GM18505 (cell line): ENCODE data around the gene GRID1.

ENCODE experiments used
- ATAC-seq: cut with Tn5 transposase; IDR thresholded peaks from one replicate; pipeline ENCODE4 v1.9.1; 2021; ENCODE audit not compliant: unreplicated experiment
- POLR2A ChIP-seq: IDR thresholded peaks from 4 replicates; pipeline ENCODE4 v1.6.1; 2011; ENCODE audit warnings: borderline replicate concordance; ENCODE audit not compliant: insufficient read depth, insufficient read length; ENCODE audit errors: extremely low read depth

The GRID1 gene

DNA sequence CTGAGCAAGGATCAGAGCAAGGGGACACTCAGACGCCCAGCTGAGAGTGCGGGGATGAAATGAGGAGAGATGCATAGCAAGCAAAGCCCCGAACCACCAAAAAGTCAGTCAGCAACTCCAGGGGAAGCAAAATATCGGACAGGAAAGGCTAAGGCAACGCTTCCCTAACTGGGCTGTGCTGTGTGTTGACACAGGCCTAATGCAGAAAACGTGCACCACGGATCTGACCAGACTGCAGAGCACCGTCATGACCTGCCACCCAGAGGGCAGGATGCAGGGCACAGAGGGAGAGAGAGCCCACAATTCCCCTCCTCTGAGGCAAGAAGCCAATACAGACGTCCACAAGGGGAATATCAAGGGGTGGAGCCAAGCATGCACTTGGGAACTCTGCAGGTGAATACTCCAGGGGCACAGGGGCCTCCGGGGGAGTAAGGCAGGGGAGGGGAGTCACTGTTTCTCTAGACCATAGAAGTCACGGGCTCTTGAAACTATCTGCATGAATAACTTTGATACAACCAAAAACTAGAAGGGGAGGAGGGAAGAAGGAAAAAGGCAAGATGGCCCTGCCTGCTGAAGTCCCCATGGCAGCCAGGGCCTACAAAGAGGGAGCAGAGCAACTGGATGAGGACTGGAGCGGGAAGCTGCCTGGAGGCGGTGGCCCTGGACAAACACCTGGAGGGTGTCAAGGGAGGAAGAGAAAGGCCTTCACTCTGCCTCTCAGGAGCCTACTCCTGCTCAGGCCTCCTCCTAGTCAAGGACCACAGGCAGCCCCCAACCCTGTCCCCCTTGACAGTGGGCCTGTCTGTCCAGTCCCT is 26.2 kb downstream of the GRID1 start:
- no peak for TF ChIP-seq POLR2A
- no peak for ATAC-seq

DNA sequence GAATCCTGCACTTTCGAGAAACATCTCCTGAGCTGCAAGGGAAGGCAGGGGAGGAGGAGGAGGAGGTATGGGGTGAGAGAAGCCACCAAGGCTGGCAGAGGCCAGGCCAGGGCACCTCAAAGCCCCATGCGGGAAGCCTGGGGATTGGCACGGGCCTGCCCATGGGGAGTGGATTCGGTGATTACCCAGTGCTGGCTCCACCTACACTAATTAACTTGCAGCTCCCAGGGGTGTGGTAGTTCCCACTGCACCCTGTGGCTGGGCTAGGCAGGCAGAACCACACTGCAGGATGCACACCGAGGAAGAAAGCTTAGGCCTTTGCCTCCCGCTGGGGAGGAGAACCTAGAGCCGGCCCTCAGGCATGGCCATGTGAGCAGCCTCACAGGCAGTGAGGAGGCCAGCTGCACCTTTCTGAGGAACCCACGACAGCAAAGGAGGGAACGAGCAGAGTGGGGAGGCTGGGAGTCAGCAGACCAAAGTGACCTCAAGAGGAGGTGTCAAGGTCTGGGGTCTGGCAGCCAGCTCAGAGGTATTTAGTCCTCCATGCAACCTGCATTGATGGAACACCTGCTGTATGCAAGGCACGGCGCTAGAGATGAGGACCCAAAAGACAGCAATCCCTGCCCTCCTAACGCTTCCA is 27.2 kb downstream of the GRID1 start:
- no peak for ATAC-seq
- TF ChIP-seq POLR2A = no peak

DNA sequence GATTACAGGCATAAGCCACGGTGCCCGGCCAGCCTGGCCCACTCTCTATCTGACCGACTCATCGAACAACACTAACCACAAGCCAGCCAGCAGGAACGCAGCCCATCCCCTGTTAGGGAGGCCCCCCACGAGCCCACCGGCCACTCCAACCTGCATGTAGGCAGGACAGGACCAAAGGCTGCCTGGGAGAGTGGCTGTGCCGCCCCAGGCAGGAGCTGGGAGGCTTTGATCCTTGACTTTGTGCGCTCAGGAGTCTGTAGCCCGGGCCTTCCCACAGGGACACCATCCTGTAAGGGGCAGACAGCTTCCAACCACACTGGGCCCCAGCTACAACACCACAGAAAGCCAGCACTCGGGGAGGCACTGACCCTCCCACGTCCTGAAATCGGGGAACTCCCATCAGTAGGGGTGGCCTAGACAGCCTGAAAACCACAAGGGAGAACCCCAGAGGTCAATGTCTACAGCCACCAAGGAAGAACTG is 29.4 kb downstream of the GRID1 start:
- ATAC-seq = no peak

DNA sequence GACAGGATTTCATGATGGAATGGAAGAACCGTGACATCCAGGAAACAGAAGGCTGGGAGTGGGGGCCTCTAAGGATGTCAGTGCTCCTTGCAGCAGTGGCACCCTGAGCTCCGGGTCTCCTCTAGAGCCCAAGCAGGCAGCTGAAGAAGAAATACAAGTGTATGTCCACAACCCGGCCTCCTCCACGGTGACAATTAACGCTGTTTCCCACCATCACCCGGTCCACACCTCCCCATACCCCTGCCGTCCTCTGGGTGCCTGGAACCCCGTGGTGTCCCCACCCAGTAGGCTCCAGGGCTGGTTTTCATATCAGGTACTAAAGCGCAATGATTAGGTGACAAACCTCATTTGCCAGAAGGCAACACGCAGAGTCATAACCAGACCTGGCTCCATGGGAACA is 30.3 kb downstream of the GRID1 start:
- no peak for ATAC-seq
- TF ChIP-seq POLR2A = no peak

More for the DNA sequence above, 29.4 kb downstream of the GRID1 start:
- TF ChIP-seq POLR2A = no peak

DNA sequence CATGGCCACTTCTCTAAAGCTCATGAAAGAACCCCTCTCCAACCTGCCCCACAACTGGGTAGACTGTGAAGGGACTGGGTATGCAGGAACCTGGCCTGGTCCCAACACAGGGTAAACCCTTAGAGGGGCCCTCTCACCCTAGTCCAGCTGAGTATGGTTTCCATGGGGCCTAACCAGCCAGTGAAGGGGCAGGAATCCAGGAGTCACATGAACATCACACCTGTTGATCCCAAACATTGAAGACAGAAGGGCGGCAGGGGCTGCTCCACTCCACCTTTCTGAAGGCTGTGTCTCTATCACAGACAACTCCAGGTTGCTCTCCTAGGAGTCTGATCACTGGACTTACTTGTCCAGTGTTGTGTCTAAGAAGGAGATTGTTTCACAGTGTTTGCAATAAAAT is 30.8 kb downstream of the GRID1 start:
- no peak for TF ChIP-seq POLR2A
- ATAC-seq = no peak

GRCh38 chr10:86335257-86335656 is 31.3 kb downstream of the GRID1 start:
- TF ChIP-seq POLR2A = no peak
- ATAC-seq = no peak

DNA sequence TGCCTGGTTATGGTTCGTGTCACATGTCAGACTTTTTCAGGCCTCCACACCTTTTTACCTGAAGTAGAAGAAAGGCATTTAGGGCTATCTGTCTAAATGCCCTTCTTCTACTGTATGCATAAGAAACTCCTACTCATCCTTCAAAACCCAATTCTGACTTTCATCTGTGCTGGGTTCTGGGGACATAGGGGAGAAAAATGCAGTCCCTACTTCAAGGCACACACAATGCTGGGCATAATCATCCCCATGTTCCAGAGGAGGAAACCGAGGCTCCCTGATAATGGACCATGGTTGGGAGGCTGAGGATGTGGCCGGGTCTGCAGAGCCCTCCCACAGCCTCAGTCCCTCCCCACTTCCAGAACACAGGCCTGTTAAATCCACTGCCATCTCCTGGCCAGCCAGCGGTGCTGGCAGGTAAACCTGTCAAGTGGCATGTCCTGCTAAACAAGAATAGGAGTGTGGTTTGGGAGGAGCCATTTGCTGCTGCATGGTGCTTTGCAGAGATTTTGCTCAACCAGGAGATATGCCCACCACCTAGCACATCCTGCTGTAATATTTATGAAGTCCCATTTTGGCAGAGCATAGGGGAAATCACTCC is 32.0 kb downstream of the GRID1 start:
- ATAC-seq = no peak

GRCh38 chr10:86333826-86334487 is 32.6 kb downstream of the GRID1 start:
- ATAC-seq = no peak
- TF ChIP-seq POLR2A = no peak

More for the DNA sequence above, 32.0 kb downstream of the GRID1 start:
- no peak for TF ChIP-seq POLR2A

GRCh38 chr10:86331861-86332260 is 34.7 kb downstream of the GRID1 start:
- TF ChIP-seq POLR2A = no peak
- no peak for ATAC-seq

GRCh38 chr10:86330778-86331763 is 35.5 kb downstream of the GRID1 start:
- no peak for ATAC-seq
- no peak for TF ChIP-seq POLR2A

DNA sequence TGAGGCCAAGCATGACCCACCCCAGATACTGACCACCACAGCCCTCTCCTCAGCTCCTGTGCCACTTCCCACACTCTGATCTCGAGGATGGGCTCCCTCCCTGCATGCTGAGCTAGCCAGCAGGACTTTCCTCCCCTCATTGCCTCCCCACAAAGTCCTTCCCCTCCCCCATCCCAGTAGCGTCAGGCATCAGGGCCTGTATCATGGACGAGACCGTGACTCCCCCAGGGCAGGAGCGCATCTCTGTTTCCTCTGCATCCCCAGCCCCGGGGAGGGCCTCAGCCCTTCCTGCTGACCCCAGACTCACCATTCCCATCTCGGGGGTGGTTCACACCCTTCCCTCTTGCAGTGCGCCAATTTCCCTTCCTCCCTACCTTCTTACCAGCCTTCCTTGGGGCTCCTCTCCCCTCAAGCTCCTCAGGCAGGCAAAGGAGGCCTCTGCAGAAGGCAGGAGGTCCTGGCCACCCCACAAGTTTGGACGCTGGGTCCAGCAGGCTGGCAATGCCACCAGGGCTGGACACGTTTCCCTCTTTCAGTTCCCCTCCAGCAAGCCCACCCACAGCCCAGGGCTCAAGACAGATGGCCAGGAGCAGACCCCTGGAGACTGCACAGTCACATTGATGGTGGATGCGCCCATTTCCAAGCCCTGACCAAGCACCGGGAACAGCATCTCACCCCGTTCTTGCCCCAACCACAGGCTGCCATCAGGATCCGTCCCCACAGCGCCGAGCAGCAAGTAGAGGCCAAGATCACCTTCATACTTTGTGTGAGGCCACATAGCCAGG is 36.5 kb downstream of the GRID1 start:
- no peak for ATAC-seq
- TF ChIP-seq POLR2A = no peak
